ENCODE data around the gene GNAS. TPM values are rescaled to one million over a fixed set of nuclear protein-coding genes. Genes with fewer than 3 reads are reported as not detected.

Gene GNAS
- total RNA-seq, 1 experiment from 2014 or later = 629 TPM

DNA sequence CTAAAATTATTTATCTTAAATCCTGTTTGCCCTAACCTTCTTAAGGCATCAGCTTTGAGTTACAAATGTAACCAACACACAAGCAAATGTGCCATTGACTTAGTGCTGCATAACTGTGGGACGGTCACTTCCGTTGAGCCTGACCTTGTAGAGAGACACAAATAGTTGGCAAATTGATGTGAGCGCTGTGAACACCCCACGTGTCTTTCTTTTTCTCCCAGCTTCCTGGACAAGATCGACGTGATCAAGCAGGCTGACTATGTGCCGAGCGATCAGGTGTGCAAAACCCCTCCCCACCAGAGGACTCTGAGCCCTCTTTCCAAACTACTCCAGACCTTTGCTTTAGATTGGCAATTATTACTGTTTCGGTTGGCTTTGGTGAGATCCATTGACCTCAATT, 56.4 kb downstream of the GNAS start:
- H3K36me3 Mint-ChIP-seq (ENCODE audit: insufficient read depth, unreplicated experiment) = peaks cover 93% of the 10 kb centered on the region
- POLR2A ChIA-PET = interaction anchor here (1.8 kb wide), 1 partner anchor 18 kb away, joined by 4 read pairs; no protein-coding TSS in a partner anchor
- intact Hi-C loops (cut with micrococcal nuclease) = no loop called here
- H3K4me3 Mint-ChIP-seq (ENCODE audit: unreplicated experiment) = no peak overlapping the region
- peaks cover 17% of the 10 kb centered on the region for H3K4me1 Mint-ChIP-seq (ENCODE audit: insufficient read depth, unreplicated experiment)
- TF ChIP-seq, protein P1, sequence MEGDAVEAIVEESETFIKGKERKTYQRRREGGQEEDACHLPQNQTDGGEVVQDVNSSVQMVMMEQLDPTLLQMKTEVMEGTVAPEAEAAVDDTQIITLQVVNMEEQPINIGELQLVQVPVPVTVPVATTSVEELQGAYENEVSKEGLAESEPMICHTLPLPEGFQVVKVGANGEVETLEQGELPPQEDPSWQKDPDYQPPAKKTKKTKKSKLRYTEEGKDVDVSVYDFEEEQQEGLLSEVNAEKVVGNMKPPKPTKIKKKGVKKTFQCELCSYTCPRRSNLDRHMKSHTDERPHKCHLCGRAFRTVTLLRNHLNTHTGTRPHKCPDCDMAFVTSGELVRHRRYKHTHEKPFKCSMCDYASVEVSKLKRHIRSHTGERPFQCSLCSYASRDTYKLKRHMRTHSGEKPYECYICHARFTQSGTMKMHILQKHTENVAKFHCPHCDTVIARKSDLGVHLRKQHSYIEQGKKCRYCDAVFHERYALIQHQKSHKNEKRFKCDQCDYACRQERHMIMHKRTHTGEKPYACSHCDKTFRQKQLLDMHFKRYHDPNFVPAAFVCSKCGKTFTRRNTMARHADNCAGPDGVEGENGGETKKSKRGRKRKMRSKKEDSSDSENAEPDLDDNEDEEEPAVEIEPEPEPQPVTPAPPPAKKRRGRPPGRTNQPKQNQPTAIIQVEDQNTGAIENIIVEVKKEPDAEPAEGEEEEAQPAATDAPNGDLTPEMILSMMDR (IDR thresholded peaks at IDR 0.05; ENCODE audit: unreplicated experiment) = no peak
- CTCF ChIA-PET = interaction anchor here (1.2 kb wide), 1 partner anchor 8 kb away, joined by 3 read pairs; no protein-coding TSS in a partner anchor
- no peak overlapping the region for H3K27ac Mint-ChIP-seq (ENCODE audit: low read depth, unreplicated experiment)
- no peak for DNase-seq (ENCODE audit: unreplicated experiment)
- H3K9me3 Mint-ChIP-seq (ENCODE audit: unreplicated experiment) = no peaks in the 10 kb centered on the region
- no peaks in the 10 kb centered on the region for H3K27me3 Mint-ChIP-seq (ENCODE audit: insufficient read depth, unreplicated experiment)
- no TSS peak for BruUV-seq (replicated peaks)

DNA sequence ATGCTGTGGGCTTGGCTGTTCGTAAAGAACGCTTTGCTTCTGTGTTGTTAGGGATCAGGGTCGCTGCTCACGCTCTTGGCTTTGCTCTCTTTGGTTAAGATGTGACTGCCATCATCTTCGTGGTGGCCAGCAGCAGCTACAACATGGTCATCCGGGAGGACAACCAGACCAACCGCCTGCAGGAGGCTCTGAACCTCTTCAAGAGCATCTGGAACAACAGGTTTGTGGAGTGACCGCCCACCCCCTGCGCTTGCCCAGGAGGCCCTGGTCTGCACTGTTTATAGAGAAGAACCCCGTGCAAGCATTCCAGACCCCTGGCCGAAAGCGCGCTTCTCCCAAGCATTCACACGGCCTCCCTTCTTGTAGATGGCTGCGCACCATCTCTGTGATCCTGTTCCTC, 57.1 kb downstream of the GNAS start:
- intact Hi-C loops (cut with micrococcal nuclease) = no loop called here
- no TSS peak for BruUV-seq (replicated peaks)
- Mint-ChIP-seq H3K9me3 (ENCODE audit: unreplicated experiment) (no peaks in the 10 kb centered on the region), H3K36me3 (ENCODE audit: insufficient read depth, unreplicated experiment) (peaks cover 86% of the 10 kb centered on the region), H3K27me3 (ENCODE audit: insufficient read depth, unreplicated experiment) (no peaks in the 10 kb centered on the region), H3K27ac (ENCODE audit: low read depth, unreplicated experiment) (no peak overlapping the region), H3K4me3 (ENCODE audit: unreplicated experiment) (no peak overlapping the region), H3K4me1 (ENCODE audit: insufficient read depth, unreplicated experiment) (peaks cover 17% of the 10 kb centered on the region)
- ChIA-PET POLR2A (interaction anchor here (1.0 kb wide), 1 partner anchor 13 kb away, joined by 4 read pairs; no protein-coding TSS in a partner anchor), CTCF (interaction anchor here (1.2 kb wide), 1 partner anchor 9 kb away, joined by 3 read pairs; no protein-coding TSS in a partner anchor)
- no peak for DNase-seq (ENCODE audit: unreplicated experiment)
- TF ChIP-seq, protein P1 (IDR thresholded peaks at IDR 0.05; ENCODE audit: unreplicated experiment) = no peak

DNA sequence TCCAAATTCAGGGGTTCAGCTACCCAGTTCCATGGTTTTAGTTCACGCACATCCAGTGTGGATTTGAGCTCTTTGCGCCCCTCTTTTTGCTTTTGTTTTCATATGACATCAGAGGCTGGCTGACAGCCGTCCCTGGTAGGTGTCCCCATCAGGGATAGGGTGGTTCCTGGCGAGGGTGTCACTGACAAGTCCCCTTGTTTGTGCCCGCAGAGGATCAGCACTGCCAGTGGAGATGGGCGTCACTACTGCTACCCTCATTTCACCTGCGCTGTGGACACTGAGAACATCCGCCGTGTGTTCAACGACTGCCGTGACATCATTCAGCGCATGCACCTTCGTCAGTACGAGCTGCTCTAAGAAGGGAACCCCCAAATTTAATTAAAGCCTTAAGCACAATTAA, 58.0 kb downstream of the GNAS start:
- CTCF ChIA-PET = no interaction called here
- POLR2A ChIA-PET = interaction anchor here (1.0 to 1.2 kb wide), 2 partner anchors 12 to 121 kb away, joined by 3 to 4 read pairs; partner anchors contain the start of gene ATP5F1E

DNA sequence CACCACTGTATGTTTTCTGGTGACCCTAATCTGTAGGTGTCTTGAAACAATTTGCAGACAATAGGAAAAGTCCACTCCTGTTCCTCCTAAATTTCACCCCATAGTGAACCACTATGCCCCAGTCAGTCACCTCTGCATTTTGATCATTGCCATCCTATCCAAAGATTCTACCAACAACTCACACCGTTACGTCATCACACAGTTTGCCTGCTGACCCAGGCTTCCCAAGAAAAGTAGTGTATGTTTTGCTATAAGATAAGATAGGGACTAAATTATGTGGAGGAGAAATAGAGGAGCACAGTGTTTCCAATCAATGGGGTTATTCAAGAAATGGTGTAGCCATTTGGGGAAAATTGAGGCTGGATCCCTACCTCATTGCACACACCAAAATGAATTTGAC, 58.8 kb downstream of the GNAS start:
- H3K36me3 Mint-ChIP-seq (ENCODE audit: insufficient read depth, unreplicated experiment) = peaks cover 69% of the 10 kb centered on the region
- POLR2A ChIA-PET = interaction anchor here (1.2 kb wide), 1 partner anchor 121 kb away, joined by 3 read pairs; the partner anchor contains the start of gene ATP5F1E
- no peak overlapping the region for H3K27ac Mint-ChIP-seq (ENCODE audit: low read depth, unreplicated experiment)
- BruUV-seq (replicated peaks) = no TSS peak
- peaks cover 17% of the 10 kb centered on the region for H3K4me1 Mint-ChIP-seq (ENCODE audit: insufficient read depth, unreplicated experiment)
- intact Hi-C loops (cut with micrococcal nuclease) = no loop called here
- CTCF ChIA-PET = no interaction called here
- TF ChIP-seq, protein P1 (IDR thresholded peaks at IDR 0.05; ENCODE audit: unreplicated experiment) = no peak
- no peak for DNase-seq (ENCODE audit: unreplicated experiment)
- no peaks in the 10 kb centered on the region for H3K9me3 Mint-ChIP-seq (ENCODE audit: unreplicated experiment)
- no peak overlapping the region for H3K4me3 Mint-ChIP-seq (ENCODE audit: unreplicated experiment)
- no peaks in the 10 kb centered on the region for H3K27me3 Mint-ChIP-seq (ENCODE audit: insufficient read depth, unreplicated experiment)

More for the DNA sequence above, 58.0 kb downstream of the GNAS start:
- Mint-ChIP-seq H3K4me3 (ENCODE audit: unreplicated experiment) (no peak overlapping the region), H3K36me3 (ENCODE audit: insufficient read depth, unreplicated experiment) (peaks cover 77% of the 10 kb centered on the region), H3K4me1 (ENCODE audit: insufficient read depth, unreplicated experiment) (peaks cover 17% of the 10 kb centered on the region), H3K27me3 (ENCODE audit: insufficient read depth, unreplicated experiment) (no peaks in the 10 kb centered on the region), H3K9me3 (ENCODE audit: unreplicated experiment) (no peaks in the 10 kb centered on the region), H3K27ac (ENCODE audit: low read depth, unreplicated experiment) (no peak overlapping the region)
- no peak for DNase-seq (ENCODE audit: unreplicated experiment)
- TF ChIP-seq, protein P1 (IDR thresholded peaks at IDR 0.05; ENCODE audit: unreplicated experiment) = no peak
- no TSS peak for BruUV-seq (replicated peaks)
- intact Hi-C loops (cut with micrococcal nuclease) = no loop called here
